K562 (cell line): ENCODE measurements around the gene BEST3. TPM values are rescaled to one million over a fixed set of nuclear protein-coding genes. Genes with fewer than 3 reads are reported as not detected.

Source experiments
- IRF1 ChIP-seq: sonication (generic); formaldehyde crosslinking; IDR thresholded peaks from 2 replicates; pipeline ENCODE4 v1.8.0; 2022; ENCODE audit warnings: missing genetic modification reagents, mild to moderate bottlenecking, borderline replicate concordance
- KLF1 ChIP-seq: fragments of 450-650 bp; IDR thresholded peaks from 2 replicates; pipeline ENCODE4 v1.6.1; 2016; ENCODE audit warnings: missing genetic modification characterization, missing compliant biosample characterization
- NR3C1 ChIP-seq: sonication (generic); formaldehyde crosslinking; IDR thresholded peaks from 2 replicates; pipeline ENCODE4 v1.8.1; 2022; ENCODE audit warnings: missing genetic modification reagents
- RAD21 ChIP-seq, 2 experiments: fragments of 250-450 bp in 1 of 2; fragments of 450-650 bp in 1 of 2; sonication (Bioruptor Pico) in 1 of 2; formaldehyde crosslinking in 1 of 2; IDR thresholded peaks in 1 of 2; conservative IDR thresholded peaks in 1 of 2; 2 replicates each; pipeline versions ENCODE4 v1.4.0 to v1.8.0; 2020 to 2022; ENCODE audit warnings: mild to moderate bottlenecking in 2 of 2, moderate library complexity in 1 of 2
- RBM25 ChIP-seq: fragments of 200-400 bp; formaldehyde crosslinking; IDR thresholded peaks from 2 replicates; pipeline ENCODE4 v1.6.1; 2018; ENCODE audit warnings: low read length, low read depth, moderate library complexity; ENCODE audit not compliant: severe bottlenecking
- YY1 ChIP-seq, 3 experiments: IDR thresholded peaks; 2 replicates each; pipeline ENCODE4 v1.6.1; 2011; ENCODE audit warnings: low read length in 2 of 3, mild to moderate bottlenecking in 2 of 3, moderate library complexity in 2 of 3, borderline replicate concordance in 1 of 3, control low read depth in 1 of 3, low read depth in 1 of 3; ENCODE audit not compliant: insufficient read depth in 3 of 3, insufficient replicate concordance in 2 of 3, control insufficient read depth in 1 of 3, insufficient read length in 1 of 3; ENCODE audit errors: extremely low read depth in 1 of 3
- ZNF184 ChIP-seq: sonication (generic); formaldehyde crosslinking; IDR thresholded peaks from 2 replicates; pipeline ENCODE4 v1.5.0; 2020; ENCODE audit warnings: missing genetic modification reagents
- ZNF280A ChIP-seq: fragments of 450-650 bp; IDR thresholded peaks from 2 replicates; pipeline ENCODE4 v1.6.1; 2018; ENCODE audit warnings: mild to moderate bottlenecking, low read depth; ENCODE audit not compliant: partially characterized antibody
- ZNF318 ChIP-seq, 2 experiments: fragments of 450-650 bp; IDR thresholded peaks; 2 replicates each; pipeline ENCODE4 v1.6.1; 2016; ENCODE audit warnings: mild to moderate bottlenecking in 2 of 2, borderline replicate concordance in 1 of 2, low read depth in 1 of 2, moderate library complexity in 1 of 2
- polyA plus RNA-seq, 8 experiments: library from polyadenylated mRNA; depleted of rRNA in 4 of 8; stranded (reverse) in 5 of 8; unstranded in 3 of 8; fragments of >200 nt; fragmentation: Nextera tagmentation in 2 of 8; fragmentation: Illumina TruSeq in 1 of 8; extraction: Ambion mirVana in 2 of 8; extraction: Trizol in 1 of 8; gene quantifications; 2 replicates each; pipeline versions ENCODE4 v1.2.1 to v1.2.3, GENCODE V29; 2011 to 2014; ENCODE audit warnings: inconsistent platforms in 1 of 8, missing spikeins in 1 of 8
- total RNA-seq, 7 experiments: library from RNA; depleted of rRNA in 6 of 7; stranded (reverse); fragments of >200 nt in 6 of 7; fragmentation: Illumina TruSeq in 2 of 7; extraction: Trizol in 2 of 7; gene quantifications; 2 replicates each; pipeline versions ENCODE4 v1.2.1 to v1.2.3, GENCODE V29; 2011 to 2021; ENCODE audit warnings: low replicate concordance in 1 of 7

The BEST3 gene
- total and polyA plus RNA-seq, 9 of the 15 experiments (the other 6 are each of a cell fraction or from before 2014, with no cell fraction given), result 0.15 TPM; not detected in 8

GRCh38 chr12:69633061-69633460, 66.0 kb downstream of the BEST3 start (continued):
- TF ChIP-seq ZNF318 (IDR thresholded peaks at IDR 0.05; ENCODE audit: borderline replicate concordance in 1 of 2, low read depth in 1 of 2) (no peak), ZNF280A (no peak), YY1 (IDR thresholded peaks at IDR 0.05; ENCODE audit: borderline replicate concordance in 1 of 3, control insufficient read depth in 1 of 3, extremely low read depth in 1 of 3, insufficient read depth in 3 of 3, insufficient read length in 1 of 3, insufficient replicate concordance in 2 of 3, low read depth in 1 of 3, low read length in 2 of 3) (no peak), KLF1 (tag) (no peak), RAD21 (CRISPR knock-in tag; conservative IDR thresholded peaks at IDR 0.05 in 1 of 2, IDR thresholded peaks at IDR 0.05 in 1 of 2) (peak in 1 of 2 experiments; percentile 70; a peak in 2 of 4 replicates), RBM25 (no peak), NR3C1 (CRISPR knock-in tag) (no peak), ZNF184 (CRISPR knock-in tag) (no peak), IRF1 (no peak)
